ENCODE measurements around the gene PADI3.

PADI3 gene

DNA sequence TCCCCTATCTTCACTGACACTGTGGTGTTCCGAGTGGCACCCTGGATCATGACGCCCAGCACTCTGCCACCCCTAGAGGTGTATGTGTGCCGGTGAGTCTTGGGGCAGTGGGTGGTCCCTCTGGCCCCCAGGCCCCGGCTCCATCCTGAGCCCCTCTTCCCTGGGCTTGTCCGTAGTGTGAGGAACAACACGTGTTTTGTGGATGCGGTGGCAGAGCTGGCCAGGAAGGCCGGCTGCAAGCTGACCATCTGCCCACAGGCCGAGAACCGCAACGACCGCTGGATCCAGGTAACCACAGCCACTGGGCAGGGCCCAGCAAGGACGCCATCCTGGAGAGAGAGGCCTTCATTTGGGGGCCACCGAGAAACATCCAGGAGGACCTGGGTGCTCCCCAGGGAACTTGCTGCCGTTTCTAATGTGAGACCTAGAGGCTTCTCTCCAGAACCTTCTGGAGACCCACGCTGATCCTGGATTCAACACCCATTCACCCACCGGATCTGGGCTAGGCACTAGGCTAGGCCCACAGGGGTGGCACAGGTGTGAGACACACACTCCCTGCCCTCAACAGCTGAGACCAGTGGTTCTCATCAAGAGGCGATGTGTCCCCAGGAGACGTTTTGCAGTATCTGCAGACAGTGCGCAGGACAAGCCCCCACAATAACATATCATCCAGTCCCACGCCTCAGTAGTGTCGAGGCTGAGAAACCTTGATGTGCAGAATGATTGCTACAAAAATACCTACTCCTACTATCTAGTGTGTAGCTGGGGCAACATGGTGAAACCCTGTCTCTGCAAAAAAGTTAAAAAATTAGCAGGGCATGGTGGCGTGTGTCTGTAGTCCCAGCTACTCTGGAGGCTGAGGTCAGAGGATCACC, 22.2 kb downstream of the PADI3 start:
- in situ Hi-C loops (cut with MboI; ENCODE audit: low sequenced_read_pairs), result no loop called here

DNA sequence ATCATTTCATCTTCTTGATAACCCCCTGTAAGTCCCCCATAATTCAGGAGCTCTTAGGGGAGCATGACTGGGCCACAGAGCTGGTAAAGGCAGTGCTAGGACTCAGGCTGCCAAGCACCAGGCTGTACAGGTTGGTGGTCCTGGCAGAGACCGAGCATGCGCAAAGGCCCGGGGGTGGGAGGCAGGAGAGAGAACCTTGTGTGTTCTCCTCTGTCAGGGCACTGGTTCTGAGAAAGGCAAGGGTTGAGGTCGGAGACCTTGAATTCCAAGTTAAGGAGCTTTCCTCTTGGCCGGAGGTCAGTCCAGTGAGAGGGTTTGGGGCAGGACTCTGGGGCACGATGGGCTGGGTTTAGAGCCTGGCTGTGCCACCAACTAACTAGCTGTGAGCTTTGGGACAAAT, 23.2 kb downstream of the PADI3 start:
- in situ Hi-C loops (cut with MboI; ENCODE audit: low sequenced_read_pairs), result no loop called here

DNA sequence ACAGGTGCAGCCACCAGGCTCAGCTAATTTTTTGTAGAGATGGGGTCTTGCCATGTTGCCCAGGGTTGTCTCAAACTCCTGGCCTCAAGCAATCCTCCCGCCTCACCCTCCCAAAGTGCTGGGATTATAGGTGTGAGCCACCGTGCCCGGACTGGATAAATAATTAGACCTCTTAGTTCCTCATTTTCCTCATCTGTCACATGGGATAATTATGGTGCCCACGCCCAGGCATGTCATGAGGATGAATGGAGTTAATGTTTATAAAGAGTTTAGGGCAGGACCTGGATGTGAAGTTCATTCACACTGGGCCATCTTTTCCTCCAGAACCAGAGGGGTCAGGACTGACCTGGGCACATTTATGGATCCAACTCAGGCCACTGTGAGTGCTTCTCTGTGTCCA, 23.7 kb downstream of the PADI3 start:
- in situ Hi-C loops (cut with MboI; ENCODE audit: low sequenced_read_pairs), result no loop called here

DNA sequence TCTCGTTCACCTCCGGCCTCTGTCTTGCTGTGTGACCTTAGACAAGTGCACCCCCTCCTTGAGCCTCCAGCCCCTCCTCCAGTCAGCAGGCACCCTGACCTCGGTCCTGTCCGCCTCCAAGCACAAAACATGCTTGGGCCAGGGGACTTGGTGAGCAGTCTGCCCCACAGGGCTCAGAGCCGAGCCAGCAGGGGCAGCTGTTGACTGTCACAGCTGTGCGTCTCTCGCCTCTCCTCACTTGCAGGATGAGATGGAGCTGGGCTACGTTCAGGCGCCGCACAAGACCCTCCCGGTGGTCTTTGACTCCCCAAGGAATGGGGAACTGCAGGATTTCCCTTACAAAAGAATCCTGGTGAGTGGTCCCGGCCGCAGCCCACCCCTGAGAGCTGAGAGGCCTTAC, 24.2 kb downstream of the PADI3 start:
- in situ Hi-C loops (cut with MboI; ENCODE audit: low sequenced_read_pairs), result no loop called here

DNA sequence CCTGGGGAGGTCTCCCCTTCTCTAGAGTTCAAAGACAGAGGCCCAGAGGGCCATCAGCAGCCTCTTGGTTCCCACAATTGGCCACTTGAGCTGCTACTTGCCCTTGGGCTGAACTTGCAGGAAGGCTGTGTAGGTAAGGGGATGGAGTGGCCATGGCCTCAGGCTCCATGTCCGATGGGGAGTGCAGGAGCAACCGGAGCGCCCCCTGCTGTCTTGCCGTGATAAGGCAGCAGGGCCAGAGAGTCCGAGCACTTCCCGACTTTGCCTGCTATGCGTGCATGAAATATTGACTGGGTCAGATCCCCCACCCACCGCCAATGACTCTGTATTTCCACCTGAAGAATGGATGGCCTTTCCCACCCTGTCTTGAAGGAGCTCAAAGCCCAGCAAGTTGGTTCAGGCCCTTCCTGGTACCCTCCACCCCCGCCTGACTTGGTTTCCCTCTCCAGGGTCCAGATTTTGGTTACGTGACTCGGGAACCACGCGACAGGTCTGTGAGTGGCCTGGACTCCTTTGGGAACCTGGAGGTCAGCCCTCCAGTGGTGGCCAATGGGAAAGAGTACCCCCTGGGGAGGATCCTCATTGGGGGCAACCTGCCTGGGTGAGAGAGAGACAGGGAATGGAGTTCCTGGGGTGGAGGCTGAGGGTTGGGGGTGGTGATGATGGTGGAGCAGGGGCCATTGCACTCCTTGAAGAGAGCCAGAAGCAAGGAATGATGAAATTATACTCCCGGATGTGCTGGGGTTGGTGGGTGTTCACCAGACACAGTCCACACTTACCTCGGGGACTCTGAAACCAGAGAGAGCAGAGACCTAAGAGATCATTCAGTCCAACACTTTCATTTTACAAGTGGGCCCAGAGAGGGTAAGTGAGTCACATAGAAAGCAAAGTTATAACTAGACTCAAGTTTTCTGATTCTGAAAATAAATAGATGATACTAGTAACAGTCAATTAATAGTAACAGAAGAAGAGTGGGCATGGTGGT, 25.6 kb downstream of the PADI3 start:
- in situ Hi-C loops (cut with MboI; ENCODE audit: low sequenced_read_pairs), result no loop called here

DNA sequence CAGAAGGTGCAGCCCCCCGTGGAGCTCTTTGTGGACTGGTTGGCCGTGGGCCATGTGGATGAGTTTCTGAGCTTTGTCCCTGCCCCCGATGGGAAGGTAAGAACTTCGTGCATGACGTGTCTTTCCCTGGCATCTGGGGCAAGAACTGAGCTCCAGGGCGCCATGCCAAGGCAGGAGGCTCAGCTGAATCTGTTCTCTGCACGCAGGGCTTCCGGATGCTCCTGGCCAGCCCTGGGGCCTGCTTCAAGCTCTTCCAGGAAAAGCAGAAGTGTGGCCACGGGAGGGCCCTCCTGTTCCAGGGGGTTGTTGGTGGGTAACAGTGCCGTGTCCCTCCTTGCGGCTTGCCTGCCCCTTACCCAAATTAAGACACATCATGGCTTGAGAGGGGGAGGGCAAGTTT, 27.7 kb downstream of the PADI3 start:
- in situ Hi-C loops (cut with MboI; ENCODE audit: low sequenced_read_pairs), result no loop called here

DNA sequence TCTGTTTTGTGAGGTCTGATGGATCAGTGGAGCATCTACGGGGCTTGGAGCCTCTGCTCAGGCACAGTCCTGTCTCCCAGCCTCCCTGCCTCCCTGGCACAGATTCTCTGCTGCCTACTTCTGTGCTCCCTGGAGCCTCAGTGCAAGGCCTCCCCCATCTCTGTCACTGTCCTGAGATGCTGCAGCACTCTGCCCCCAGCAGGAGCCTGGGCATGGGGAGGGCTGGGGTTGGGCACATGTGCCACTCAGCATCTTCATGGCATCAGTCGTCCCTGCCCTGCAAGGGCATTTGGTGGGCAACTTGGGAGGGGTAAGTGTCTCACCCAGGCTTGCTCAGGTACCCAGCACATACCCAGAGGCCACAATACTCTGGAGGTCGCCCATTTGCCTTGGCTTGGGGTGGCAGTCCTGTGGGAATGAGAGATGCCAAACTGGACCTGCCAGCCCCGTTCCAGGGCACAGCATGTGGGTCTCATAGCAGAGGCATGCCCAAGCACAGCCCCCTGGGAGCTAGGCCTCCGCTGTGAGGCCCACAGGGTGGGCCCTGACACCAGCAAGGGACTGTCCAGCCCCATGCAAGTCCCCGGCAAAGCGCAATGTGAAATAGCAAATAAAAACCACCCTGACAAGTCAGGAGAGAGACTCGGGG, 28.7 kb downstream of the PADI3 start:
- in situ Hi-C loops (cut with MboI; ENCODE audit: low sequenced_read_pairs), result no loop called here

DNA sequence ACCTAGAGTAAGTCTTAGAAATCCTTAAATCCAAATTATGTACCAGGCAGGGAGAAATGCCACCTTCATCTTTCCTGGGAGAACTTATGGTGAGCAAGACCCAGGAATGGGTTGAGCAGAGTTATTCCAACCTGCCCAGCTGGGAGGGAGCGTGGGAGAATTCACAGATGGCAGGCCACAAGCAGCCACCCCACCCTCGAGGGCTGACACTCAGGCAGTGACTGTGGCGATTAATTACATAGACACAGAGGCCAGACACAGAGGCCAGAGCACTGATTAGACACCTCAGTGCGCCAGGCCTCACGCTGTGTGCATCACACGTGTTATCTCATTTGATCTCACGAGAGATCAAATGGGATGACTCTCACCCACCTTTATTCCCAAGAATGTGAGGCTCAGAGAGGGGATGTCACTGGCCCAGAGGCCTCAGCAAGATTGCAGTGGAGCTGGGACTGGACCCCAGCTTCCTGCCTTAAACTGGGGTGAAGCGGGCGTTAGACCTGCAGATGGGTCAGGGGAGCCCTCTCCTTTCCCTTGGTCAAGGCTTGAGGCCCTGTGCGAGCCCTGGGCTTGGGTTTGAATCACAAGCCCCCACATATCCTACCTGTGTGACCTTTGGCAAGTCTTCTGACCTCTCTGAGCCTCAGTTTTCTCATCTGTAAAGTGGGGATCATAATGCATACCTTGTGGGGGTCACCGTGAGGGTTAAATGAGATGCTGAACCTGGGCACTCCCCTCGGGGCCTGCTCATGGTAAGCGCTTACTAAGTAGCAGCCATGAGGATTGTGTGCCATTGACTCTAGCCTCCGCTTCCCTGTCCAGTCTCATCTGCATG, 30.3 kb downstream of the PADI3 start:
- in situ Hi-C loops (cut with MboI; ENCODE audit: low sequenced_read_pairs), result no loop called here

DNA sequence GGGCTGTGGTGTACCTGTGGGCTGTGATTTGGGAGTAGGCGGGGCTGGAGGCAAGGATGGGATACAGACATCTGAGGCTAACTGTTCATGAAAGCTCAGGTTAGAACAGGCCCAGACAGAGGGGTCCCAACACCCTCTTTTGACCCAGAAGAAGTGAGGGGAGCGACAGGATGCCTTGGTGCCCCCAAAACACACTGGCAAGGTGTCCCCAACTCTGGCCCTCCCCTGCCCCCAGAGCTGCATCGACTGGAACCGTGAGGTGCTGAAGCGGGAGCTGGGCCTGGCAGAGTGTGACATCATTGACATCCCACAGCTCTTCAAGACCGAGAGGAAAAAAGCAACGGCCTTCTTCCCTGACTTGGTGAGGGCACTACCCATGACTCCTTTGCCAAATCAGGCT, 31.5 kb downstream of the PADI3 start:
- in situ Hi-C loops (cut with MboI; ENCODE audit: low sequenced_read_pairs), result no loop called here

DNA sequence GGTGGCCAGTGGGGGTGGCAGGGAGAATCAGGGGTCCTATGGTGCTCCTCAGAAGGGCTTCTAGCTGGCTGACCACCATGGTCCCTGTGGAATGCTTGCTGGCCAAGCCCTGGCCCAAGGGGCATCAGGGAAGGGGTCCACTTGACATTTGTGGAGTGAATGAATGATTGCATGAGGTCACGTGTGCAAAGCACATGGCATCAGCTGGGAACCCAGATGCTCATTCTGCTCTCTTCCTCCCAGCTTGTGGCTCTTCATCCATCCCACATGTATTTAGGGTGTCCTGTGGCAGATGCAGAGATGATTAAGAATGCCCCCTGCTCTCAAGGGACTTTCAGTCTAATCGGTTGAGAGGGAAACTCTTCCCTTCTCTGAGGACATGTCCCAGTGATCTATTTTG, 32.0 kb downstream of the PADI3 start:
- in situ Hi-C loops (cut with MboI; ENCODE audit: low sequenced_read_pairs), result no loop called here

DNA sequence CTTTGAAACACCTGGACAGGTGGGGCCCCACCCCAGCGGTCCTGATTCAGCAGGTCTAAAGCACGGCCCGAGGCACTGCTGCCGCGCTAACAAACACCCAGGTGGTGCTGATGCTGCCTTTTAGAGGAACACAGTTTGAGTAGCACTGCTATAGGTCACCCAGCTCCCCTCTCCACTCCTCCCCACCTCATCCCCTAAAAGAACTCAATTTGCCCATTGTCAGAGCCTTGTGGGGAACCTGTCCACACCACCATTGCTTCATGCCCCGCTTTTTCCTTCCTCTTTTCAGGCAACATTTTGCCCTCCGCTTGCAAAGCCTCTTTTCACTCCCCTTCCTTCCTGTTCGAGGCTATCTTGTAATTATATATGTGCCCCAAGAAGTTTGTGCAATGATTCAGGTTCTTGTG, 32.9 kb downstream of the PADI3 start:
- in situ Hi-C loops (cut with MboI; ENCODE audit: low sequenced_read_pairs), result no loop called here

DNA sequence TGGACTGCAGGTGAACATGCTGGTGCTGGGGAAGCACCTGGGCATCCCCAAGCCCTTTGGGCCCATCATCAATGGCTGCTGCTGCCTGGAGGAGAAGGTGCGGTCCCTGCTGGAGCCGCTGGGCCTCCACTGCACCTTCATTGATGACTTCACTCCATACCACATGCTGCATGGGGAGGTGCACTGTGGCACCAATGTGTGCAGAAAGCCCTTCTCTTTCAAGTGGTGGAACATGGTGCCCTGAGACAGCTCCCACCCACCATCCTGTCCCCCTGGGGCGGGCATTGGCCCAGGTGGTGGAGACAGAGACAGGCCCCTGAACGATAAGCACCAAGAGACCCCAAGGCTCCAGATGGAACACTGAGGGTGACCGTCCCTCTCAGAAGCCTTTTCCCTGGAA, 33.9 kb downstream of the PADI3 start:
- in situ Hi-C loops (cut with MboI; ENCODE audit: low sequenced_read_pairs), result no loop called here

DNA sequence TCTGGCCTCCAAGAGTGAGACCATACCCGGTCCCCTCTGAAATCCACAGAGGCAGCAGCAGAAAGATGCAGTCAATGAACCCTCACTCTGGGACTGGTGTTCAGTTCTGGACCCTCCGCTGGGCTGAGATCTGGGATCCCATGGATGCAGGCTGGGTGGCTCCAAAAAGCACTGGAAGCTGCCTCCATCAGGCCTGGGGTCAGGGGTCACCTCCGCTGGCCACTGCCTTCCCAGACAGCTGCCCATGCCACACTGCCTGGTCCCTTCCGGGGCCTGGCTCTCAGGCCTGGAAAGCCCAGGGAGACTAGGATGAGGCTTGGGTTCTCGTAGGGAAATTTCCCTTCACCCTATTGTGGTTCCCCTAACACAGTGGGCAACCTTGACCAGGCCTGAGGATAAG, 37.7 kb downstream of the PADI3 start:
- in situ Hi-C loops (cut with MboI; ENCODE audit: low sequenced_read_pairs), result no loop called here

DNA sequence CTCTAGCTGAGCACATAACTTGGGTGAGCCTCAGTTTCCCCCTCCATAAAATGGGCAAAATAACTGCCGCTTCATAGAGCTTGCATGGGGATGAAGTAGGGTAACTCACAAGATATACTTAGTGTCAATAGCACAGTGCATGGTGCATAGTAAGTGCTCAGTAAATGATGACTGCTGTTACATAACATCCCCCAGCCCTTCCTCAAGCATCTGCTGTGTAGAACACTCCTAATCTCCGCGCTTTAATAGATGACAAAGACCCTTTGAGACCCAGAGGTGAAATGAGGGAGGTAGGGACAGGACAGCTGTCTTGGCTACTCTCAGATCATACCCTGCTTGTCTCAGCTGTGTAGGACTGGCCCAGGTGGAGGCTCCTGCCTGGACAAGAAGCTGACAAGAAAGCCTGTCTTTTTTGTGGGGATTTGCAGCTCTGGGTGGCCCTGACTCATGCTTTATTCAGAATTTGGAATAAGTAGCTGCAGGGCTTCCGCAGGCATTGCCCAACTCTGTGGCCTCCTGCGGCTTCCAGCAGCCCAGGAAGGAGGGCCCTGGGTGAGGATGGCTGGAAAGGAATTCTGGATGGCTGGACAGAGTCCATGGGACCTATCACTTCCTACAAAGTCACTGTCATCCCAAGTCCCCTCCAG, 38.4 kb downstream of the PADI3 start:
- in situ Hi-C loops (cut with MboI; ENCODE audit: low sequenced_read_pairs), result no loop called here

DNA sequence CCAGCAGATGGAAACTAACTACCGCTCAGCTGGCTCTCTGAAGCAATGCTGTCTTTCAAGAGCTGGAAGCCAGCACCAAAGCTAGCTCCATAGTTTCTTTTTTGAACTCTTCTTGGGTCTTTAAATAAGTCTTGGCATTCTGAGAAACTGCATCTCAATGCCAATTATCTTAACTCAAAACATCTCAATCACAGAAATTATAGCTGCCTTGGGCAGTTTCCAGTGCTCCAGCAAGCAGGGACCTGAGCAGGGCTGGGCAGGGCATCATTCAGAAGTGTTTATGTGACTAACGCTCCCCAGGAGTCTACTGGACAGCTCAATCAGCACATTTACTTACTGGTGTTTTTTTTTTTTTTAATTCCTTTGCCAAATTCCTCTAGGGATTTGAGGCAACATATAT, 40.8 kb downstream of the PADI3 start:
- in situ Hi-C loops (cut with MboI; ENCODE audit: low sequenced_read_pairs), result no loop called here

DNA sequence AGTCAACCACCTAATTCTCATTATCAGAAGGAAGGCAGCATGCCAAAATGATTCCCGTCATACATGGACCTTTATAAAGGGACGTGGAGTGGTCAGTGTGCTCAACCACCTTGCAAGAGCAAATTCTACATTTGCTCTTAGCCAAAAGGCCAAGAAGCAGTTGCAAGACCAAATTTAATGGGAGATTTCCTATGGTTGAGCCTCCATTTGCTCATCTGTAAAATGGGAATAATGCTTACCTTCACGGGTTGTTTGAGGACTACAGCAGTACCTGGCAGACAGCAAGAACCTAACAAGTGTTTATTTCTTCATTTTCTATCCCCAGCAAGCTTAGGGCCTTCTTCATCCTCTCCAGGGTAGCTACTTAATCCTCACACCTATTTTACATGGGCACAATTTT, 41.7 kb downstream of the PADI3 start:
- in situ Hi-C loops (cut with MboI; ENCODE audit: low sequenced_read_pairs), result no loop called here

DNA sequence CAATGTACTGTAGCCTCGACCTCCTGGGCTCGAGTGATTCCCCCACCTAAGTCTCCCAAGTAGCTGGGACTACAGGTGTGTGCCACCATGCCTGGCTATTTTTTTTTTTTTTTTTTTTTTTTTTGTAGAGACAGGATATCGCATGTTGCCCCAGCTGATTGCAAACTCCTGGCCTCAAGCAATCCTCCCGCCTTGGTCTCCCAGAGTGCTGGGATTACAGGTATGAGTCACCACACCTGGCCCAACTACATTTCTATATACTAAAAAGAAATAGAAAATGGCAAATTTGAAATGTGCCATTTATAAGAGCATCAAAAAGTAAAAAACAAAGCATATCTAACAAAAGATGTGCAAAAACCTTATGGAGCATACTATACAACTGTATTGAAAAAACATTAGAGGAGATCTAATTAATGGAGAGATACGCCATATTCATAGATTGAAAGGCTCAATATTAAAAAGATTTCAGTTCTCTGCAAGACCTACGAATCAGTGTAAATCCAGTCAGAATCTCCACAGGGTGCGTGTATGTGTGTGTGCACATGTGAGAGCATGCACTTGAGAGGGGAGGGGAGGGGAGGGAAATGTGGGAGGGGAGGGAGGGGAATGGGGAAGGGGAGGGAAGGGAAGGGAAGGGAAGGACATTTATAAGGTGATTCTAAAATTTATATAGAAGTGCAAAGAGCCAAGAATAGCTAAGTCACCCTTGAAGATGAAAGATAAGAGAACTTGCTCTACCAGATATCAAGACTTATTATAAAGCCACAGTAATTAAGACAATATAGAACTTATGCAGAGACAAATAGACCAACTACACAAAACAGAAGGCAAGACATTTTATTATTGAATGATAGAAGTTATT, 43.6 kb downstream of the PADI3 start:
- in situ Hi-C loops (cut with MboI; ENCODE audit: low sequenced_read_pairs), result no loop called here

DNA sequence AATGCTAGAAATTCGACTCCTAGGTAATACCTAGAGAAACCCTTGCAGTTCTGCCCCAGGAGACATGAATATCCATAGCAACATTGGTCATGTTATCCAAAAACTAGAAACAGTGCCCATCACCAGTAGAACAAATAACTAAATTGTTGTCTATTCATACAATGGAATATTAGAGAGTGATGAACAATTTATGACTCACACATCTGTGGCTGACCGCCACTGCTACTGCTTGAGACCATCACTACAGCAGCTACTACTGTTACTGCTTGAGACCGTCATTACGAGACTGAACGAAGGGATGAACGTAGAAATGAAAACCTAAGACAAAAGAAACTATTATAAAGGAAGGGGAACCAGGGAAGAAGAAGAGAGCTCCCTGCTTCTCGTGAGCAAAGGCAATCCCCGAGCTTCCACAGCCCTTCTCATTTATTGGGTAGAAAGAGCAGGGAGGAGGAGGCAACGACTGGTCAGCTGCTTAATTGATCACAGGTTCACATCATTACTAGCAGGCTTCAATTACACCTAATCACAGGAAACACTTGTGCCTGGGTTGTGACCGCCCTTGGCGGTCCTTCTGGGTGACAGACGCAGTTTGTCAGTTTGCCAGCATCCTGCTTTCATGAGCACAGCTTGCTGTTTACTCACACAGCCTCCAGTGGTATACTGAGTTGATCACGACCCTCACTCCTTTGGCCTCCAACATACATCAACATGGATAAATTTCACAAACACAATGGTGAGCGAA, 45.0 kb downstream of the PADI3 start:
- in situ Hi-C loops (cut with MboI; ENCODE audit: low sequenced_read_pairs), result no loop called here

Data from HL-60/S4 (cell line).